Amygdala (tissue), 56 donors: Measurements from ENCODE around the gene ZNF70.

Source experiments
- DNase-seq, 56 donors: peaks; one replicate each; lab custom pipeline; 2025; lab: John Stamatoyannopoulos, UW

ZNF70 gene

DNA sequence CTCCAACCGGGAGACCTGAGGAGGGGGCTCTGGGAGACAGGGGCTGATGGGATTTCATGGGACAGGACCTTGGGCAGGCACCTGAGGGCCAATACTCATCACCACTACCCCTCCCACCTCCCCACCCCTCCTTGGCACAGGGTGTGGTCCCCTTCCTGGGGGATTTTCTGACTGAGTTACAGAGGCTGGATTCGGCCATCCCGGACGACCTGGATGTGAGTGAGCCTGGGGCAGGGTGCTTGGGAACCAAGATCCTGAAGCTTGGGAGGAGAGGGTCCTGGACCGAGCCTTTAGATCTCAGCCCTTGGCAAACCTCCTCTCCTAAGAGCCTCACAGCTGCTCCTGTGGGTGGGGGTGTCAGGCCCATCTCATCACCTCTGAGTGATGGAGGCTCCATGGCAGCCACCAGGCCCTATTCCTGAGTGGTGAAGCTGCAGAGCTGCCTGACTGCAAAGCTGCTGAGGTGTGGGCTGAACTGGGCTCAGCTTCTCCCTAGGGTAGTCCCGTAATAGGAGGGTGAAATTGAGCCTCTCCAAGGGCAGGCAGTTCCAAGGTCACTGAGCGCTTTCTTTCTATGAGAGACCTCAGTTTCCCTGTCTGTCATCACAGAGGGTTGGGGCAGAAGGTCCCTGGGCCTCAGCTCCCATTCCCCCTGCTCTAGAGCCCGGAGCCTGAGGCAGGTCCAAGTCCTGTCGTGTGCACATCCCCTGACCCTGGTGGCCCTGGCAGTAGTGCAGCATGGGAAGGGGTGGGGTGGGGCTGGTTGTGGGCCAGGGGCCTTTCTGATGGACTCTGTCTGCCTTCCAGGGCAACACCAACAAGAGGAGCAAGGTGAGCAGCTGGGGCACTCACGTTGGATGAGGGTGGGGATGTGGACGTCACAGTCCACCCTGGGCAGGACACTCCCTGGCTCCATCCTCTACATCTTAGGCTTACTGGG, 53.6 kb downstream of the ZNF70 start:
- DNase-seq: no peak

DNA sequence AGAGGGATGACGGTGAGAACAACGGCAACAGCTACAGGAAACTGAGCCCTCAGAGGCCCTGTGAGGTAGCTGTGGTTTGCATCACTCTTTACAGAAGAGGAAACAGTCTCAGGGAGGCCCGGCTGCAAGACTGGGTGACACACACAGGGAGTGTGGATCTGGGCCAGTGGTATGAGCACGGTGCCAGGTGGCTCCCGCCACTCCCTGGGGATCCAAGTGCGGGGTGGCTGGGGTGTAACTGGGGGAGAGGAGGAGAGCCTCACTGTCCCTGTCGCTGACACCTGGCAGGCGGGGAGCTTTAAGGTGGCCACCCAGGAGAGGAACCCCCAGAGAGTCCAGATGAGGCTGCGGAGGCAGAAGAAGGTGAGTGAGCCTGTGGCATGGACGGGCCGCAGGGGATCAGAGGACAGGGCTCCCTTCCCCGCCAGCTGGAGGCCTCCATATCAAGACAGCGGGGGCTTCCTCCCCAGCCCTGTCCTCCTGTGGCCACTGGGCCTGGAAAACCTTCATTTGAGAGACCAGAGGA, 54.5 kb downstream of the ZNF70 start:
- no peak for DNase-seq

DNA sequence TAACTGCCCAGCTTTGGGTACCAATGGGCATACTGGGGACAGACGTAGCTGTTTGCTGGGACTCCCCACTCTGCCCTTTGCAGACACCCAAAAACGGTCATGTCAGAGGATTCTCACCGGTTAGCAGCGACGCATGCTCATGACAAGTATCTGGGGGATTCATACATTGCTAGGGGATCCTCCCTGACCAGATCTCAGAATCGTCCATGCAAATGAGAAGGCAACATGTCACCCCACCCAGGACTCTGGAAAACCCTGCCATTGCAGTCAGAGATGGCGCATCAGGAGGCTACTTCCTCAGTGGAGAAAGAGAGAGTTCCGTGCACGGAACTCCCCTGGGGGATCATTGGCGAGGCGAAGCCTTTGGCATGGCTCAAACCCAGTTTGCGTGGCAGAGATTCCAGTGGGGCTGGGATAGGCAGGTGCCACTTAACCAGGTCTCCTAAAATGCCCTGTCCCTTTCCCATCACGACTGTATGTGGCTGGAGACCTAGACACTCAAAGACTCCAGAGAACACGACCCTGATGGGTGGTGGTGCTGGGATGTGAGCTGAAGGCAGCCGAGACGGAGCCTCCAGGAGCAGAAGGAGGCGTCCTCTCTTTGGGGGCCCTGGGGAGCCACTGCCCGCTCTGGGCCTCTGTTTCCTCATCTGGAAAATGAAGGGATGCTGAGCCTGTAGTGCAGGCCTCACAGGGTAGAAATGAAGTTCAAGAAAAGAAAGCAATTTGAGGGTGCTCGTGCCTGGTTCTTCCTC, 55.2 kb downstream of the ZNF70 start:
- DNase-seq: no peak

DNA sequence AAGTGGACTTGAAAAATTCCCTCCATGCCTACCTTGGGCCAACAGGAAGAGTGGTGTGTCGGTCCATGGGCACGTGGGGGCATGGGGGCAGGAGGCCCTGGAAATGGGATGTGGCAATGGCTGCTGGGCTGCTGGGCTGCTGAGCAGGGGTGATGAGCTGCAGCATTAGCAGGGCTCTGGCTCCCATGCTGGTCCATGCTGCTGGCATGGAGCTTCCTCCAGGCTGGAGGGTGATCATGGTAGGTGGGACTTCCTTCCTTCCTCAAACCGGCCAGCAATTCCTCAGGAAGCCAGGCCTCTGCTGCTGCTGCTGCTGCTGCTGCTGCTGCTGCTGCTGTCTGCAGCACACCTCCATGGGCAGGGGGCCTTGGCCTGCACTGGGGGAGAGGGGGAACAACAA, 55.8 kb downstream of the ZNF70 start:
- DNase-seq: no peak

DNA sequence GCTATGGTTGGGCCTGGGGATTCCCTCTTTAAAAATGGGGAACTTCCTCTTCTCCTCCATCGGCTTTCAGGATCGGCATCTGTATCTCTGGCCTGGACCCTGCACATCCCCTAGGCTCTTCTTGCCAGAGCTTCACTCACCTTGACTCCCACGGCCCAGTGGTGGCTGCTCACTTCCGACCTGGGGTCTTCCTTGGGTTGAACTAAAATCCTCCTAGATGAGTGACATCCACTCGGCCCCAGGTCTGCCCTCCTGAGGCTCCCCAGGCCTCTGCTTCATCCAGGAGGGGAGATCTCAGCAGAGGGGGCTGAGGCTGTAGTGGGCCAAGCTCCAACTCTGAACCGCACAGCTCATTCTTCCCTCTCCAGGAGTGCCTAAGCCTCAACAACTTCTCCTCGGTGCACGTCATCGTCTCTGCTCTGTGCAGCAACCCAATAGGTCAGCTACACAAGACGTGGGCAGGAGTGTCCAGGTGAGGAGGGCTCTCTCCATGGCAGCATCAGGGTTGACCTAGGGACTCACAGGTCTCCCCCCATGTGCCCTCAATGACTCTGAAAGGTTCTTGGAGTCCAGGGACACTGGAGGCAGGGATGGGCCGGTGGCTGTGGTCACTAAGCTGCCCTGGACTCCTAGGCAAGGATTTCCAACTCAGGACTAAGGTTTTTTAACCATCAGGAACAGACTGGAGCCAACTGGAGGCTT, 56.8 kb downstream of the ZNF70 start:
- DNase-seq: no peak

DNA sequence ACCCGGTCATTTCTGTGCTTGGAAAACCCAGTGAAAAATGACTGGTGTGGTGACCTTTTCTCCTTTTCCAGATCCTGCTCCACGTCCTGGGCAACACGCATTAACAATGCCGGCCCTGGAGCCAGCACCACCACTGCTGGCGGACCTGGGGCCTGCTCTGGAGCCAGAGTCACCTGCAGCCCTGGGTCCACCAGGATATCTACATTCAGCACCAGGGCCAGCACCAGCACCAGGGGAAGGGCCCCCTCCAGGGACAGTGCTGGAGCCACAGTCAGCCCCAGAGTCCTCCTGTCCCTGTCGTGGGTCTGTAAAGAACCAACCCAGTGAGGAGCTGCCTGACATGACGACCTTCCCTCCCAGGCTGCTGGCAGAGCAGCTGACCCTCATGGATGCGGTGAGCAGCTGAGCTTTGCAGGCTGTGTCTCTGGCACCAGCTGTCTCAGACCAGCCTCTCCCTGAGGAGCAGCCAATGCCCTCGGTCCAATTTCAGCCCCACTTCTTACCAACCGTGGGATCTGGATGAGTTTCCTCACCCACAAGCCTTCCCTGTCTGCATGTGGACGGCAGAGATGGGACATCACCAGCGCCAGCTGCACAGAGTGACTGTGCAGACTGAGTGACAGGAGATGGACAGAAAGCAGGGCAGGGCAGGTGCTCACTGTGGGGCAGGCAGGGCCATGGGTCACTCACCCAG, 58.2 kb downstream of the ZNF70 start:
- no peak for DNase-seq

DNA sequence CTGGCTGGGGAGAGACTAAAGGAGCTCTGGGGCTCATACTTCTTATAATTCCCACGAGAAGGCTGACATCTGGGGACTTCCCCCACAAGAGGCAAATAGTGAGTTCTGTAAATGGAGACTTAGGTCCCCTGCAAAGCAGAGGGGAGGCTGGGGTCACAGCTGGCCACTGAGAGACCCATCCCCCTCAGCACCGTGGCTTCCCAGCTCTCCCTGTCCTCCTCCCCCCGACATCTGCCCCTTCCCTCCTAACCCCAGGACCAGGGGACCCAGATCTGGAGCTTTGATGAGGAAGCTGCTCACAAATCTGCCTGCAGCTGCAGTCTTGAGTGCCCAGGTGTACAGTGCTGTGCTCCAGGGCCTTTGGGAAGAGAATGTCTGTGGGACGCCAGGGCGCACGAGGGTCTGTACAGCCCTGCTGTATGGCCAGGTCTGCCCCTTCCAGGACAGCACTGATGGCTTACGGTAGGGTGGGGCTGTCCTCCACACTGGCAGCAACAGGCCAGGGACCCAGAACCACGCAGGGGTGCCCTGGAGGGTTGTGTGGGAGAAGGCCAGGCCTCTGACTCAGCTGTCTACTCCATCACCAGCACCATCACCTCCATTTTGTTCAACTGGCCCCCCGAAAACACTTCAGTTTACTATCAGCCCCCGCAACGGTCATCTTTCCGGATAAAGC, 59.0 kb downstream of the ZNF70 start:
- DNase-seq: no peak

DNA sequence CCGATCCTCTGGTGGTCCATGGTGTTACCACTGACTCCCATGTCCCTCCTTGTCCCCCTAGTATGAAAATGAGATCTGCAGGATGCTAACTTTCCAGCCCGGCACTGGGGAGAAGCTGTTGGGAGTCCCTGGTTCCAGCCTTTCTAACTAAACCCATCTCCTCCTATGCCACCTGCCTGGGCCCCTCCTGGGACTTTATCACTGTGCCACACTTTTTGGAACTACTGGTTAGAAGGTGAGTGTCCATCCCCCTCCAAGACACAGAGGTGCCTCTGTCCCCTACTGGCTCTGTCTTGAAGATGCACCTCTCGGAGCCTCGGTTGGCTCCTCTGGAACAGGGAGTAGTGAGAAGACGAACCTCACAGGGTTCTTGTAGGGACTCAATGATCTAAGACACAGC, 60.2 kb downstream of the ZNF70 start, which contains the start of gene RGL4:
RGL4 (plus strand) TSS at position 301 of the 400 bp plus-strand sequence. CDS start 1,018 bp downstream, outside the sequence.
- no peak for DNase-seq

DNA sequence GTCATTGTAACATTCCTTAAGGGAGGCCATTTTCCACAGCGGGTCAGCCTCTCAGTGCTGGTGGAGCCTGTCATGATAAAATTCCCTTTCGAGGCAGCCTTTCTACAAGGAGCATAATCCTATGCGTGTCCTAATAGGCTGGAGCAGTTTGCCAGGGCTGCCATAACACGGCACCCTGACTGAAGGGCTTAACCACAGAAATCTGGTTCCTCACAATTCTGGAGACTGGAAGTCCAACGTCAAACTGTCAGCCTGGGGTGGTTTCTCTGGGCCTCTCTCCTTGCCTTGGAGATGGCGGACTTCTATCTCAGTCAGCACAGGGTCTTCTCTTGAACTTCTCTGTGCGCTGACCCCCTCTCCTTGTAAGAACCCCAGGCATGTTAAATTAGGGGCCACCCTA, 61.5 kb downstream of the ZNF70 start:
- DNase-seq: no peak
